NCI-H1694 treated with DMSO at 0.1 percent for 48 hours (cell line): ENCODE measurements around the gene GLI2.

ENCODE experiments used
- DNase-seq: peaks from one replicate; lab custom pipeline; 2025; lab: John Stamatoyannopoulos, UW

The GLI2 gene

GRCh38 chr2:120738117-120738516 is 2.4 kb downstream of the GLI2 start:
- no peak for DNase-seq

GRCh38 chr2:120738786-120739437 is 3.2 kb downstream of the GLI2 start:
- no peak for DNase-seq

GRCh38 chr2:120739438-120740090 is 3.9 kb downstream of the GLI2 start:
- no peak for DNase-seq

GRCh38 chr2:120740375-120740764 is 4.7 kb downstream of the GLI2 start:
- DNase-seq, result no peak

GRCh38 chr2:120740765-120741524 is 5.3 kb downstream of the GLI2 start:
- no peak for DNase-seq

GRCh38 chr2:120741571-120742561 is 6.2 kb downstream of the GLI2 start:
- no peak for DNase-seq

GRCh38 chr2:120743657-120744056 is 8.0 kb downstream of the GLI2 start:
- DNase-seq, result no peak

- no peak for DNase-seq
These were observed 9.1 kb downstream of the GLI2 start for GRCh38 chr2:120744817-120745216.

- no peak for DNase-seq
These were observed 9.9 kb downstream of the GLI2 start for GRCh38 chr2:120745420-120746111.

GRCh38 chr2:120746144-120746543 is 10.5 kb downstream of the GLI2 start:
- no peak for DNase-seq

- DNase-seq, result no peak
These were observed 11.6 kb downstream of the GLI2 start for GRCh38 chr2:120747281-120747680.

GRCh38 chr2:120747706-120748105 is 12.0 kb downstream of the GLI2 start:
- DNase-seq, result no peak

- no peak for DNase-seq
These were observed 12.6 kb downstream of the GLI2 start for GRCh38 chr2:120748310-120748709.

- DNase-seq, result no peak
These were observed 13.1 kb downstream of the GLI2 start for GRCh38 chr2:120748741-120749140.

GRCh38 chr2:120749506-120750431 is 14.1 kb downstream of the GLI2 start:
- DNase-seq, result no peak

- no peak for DNase-seq
These were observed 15.0 kb downstream of the GLI2 start for GRCh38 chr2:120750488-120751210.

GRCh38 chr2:120751553-120751952 is 15.9 kb downstream of the GLI2 start:
- DNase-seq, result no peak

GRCh38 chr2:120754067-120754960 is 18.6 kb downstream of the GLI2 start:
- no peak for DNase-seq
